Measurements from ENCODE around the gene ABLIM1. TPM values are rescaled to one million over a fixed set of nuclear protein-coding genes. Genes with fewer than 3 reads are reported as not detected.

The ABLIM1 gene
- total and polyA plus RNA-seq, 10 of the 15 experiments (the other 5 are each of a cell fraction or from before 2014, with no cell fraction given): 14.2 to 50.5 (median 28.1) TPM

DNA sequence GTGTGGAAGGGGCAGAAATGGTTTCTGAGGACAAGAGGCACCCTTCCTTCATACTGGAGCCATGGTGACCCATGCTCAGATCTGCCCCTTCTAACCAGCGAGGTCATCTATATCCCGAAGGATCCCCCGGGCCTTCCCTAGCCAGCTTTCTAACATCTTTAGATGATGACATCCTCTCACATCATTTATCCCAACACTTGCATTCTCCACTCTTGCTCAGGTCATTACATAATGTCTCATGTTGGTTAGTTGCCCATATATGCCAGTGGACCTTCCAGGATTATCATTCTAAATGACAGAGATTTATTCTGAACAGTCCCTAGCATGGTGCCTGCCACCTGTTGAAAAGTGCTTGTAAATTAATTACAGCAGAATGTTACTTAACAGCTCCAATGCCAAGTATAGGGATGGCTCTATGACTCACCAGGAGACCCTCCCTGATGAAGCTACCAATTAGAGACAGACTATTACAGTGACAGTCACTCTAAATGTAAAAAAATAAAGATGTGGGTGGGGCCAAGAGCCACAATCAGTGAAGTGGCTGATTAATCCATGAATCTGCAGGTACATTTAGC is 22.6 kb upstream of the ABLIM1 start:
- Histone ChIP-seq H3K27ac (ENCODE audit: control insufficient read depth, insufficient read depth) (no peak overlapping the region), H3K4me1 (ENCODE audit: control insufficient read depth, insufficient read depth, low read length) (no peaks in the 10 kb centered on the region), H3K4me3 (no peak overlapping the region), H3K9ac (ENCODE audit: control insufficient read depth, insufficient read depth, low read length) (no peak overlapping the region), H3K27me3 (replicated peaks in 1 of 2; ENCODE audit: control insufficient read depth in 2 of 2, insufficient read depth in 2 of 2, low read length in 1 of 2) (no peaks in the 10 kb centered on the region; a peak in 2 of 4 replicates), H4K20me1 (ENCODE audit: control insufficient read depth, insufficient read depth) (no peaks in the 10 kb centered on the region), H3K9me3 (replicated peaks; ENCODE audit: control insufficient read depth, insufficient read depth, low read length) (no peaks in the 10 kb centered on the region), H3K79me2 (ENCODE audit: control insufficient read depth, insufficient read depth, low read length) (no peaks in the 10 kb centered on the region), H3K36me3 (ENCODE audit: control insufficient read depth in 2 of 2, insufficient read depth in 2 of 2, low read length in 1 of 2) (no peaks in the 10 kb centered on the region), H2AFZ (ENCODE audit: control insufficient read depth, low read depth, low read length) (no peak overlapping the region), H3K4me2 (ENCODE audit: control insufficient read depth, insufficient read depth) (no peak overlapping the region)
- in situ Hi-C loops (cut with MboI): no loop called here
- CTCF ChIA-PET: no interaction called here
- RAD21 ChIA-PET (ENCODE audit: unreplicated experiment): no interaction called here
- BruUV-seq (replicated peaks): no TSS peak
- SMC1A ChIA-PET (ENCODE audit: uncharacterized antibody, unreplicated experiment): no interaction called here
- WGBS (ENCODE audit: insufficient coverage, insufficient replicate concordance, low lambda C conversion rate, missing lambda C conversion rate): 81% methylated on average over 3 of the region's 3 CpGs
- ATAC-seq: no peak
- FAIRE-seq: no peak
- intact Hi-C loops (cut with micrococcal nuclease; ENCODE audit: unreplicated experiment): no loop called here
- TF ChIP-seq CUX1 (IDR thresholded peaks at IDR 0.05; ENCODE audit: insufficient replicate concordance, low read depth, low read length) (no peak), SREBF2 (IDR thresholded peaks at IDR 0.05; ENCODE audit: low read length) (no peak), PRDM15 (CRISPR knock-in tag; IDR thresholded peaks at IDR 0.05) (no peak), ZNF622 (IDR thresholded peaks at IDR 0.05) (no peak), ASH2L (IDR thresholded peaks at IDR 0.05; ENCODE audit: borderline replicate concordance, low read depth) (no peak), BACH1 (IDR thresholded peaks at IDR 0.05; ENCODE audit: borderline replicate concordance) (no peak), RELA (IDR thresholded peaks at IDR 0.05; ENCODE audit: borderline replicate concordance, partially characterized antibody) (no peak)
- no peak for DNase-seq (ENCODE audit: low read depth, low spot score)
- POLR2A ChIA-PET: no interaction called here
